Skin epidermis (tissue), 12 donors: ENCODE data around the gene C5orf63.
"Not testable (repeated sequence)": the region's sequence is repeated elsewhere in the genome, so short reads cannot be mapped to it uniquely, and the experiment has no call there.

Source experiments
- H3K27ac ChIP-seq, 21 experiments: fragments of 200-600 bp; sonication (generic) in 11 of 21; one replicate each; pipeline ENCODE4 v1.5.0; 2020; ENCODE audit warnings: mild to moderate bottlenecking in 3 of 21, inconsistent platforms in 2 of 21, moderate library complexity in 2 of 21
- H3K4me3 ChIP-seq, 7 experiments: fragments of 200-600 bp; sonication (generic) in 2 of 7; one replicate each; pipeline ENCODE4 v1.5.0; 2020; ENCODE audit warnings: inconsistent platforms in 2 of 7, mild to moderate bottlenecking in 2 of 7, moderate library complexity in 1 of 7

The C5orf63 gene

GRCh38 chr5:127077366-127077765 is 4.1 kb upstream of the C5orf63 start:
- Histone ChIP-seq H3K27ac (no peak overlapping the region), H3K4me3 (no peak overlapping the region)

DNA sequence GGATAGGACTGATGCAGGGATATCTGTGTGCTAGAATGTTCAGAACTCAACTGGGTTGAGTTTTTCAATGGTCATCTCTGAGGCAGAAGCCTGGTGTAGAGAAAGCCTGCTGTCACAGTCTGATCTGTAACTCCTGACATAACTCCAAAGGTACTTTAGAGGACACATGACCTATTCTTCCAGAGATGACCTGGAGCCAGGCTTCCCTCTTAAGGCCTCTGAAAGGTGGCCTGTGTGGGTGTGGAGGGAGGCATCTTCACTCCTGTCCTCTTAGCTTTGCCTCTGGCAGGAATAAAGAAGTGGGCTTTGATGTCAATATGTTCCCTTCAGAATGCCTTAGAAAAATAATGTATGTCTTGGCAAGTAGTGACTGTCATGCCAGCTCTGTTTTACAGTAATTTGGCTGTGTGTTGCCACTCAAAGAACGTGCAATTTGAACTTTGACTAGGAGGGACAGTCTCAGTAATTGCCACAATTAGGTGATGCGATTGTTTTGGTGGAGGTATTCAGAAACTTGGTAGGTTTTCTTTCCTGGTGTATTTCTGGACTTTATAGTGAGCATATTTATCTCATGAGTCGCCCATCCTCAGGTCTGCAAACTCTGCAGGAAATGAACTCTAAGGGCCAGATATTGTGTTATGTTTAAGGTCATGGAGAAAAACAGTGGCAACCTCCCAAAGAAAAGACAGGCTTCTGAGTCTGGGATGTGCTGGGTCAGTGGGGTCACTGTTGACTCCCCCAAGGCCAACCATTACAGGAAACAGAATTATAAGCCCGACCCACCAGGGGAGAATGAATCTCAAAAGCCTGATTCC is 3.2 kb upstream of the C5orf63 start:
- H3K4me3 ChIP-seq, result no peak overlapping the region
- H3K27ac ChIP-seq, result no peak overlapping the region

- H3K4me3 ChIP-seq, result no peak overlapping the region
Observed at GRCh38 chr5:127074466-127074865, 1.2 kb upstream of the C5orf63 start.

GRCh38 chr5:127070243-127070642 is 3.1 kb downstream of the C5orf63 start:
- no peak overlapping the region for H3K4me3 ChIP-seq
- H3K27ac ChIP-seq, result no peak overlapping the region

More at GRCh38 chr5:127074466-127074865, 1.2 kb upstream of the C5orf63 start:
- no peak overlapping the region for H3K27ac ChIP-seq

DNA sequence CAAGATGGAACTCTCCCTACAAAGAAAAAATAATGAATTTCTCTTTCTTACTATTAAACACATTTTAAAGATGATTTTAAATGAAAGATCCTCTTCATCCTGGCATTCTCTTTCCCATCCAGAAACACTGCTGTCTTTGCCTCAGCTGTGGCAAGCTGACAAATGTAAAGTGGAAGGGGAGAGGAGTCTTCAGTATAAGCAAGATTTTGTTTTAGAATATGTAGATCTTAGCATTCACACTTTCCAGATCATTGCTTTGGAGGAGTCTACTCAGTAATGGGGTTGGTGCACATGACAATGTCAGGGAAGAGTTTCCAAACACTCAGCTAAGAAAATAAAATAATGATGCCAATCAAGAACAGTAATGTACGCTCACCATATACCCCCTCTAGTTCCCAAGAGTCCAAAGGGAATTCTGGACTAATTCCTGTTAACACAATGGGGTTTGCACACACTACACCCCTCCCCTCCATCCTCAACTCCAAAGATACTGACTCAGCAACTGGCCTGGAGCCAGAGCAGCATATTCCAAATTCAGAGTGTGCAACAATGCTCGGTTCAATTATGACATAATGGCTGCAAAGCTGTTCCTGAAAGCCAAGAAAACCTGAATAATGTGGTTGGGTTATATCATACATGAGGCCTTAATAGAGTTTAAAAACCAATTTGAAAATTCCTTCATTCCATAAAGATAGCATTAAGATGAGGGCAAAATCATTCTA is 4.6 kb downstream of the C5orf63 start:
- Histone ChIP-seq H3K4me3 (no peak overlapping the region), H3K27ac (no peak overlapping the region)

GRCh38 chr5:127066721-127067120 is 6.6 kb downstream of the C5orf63 start:
- Histone ChIP-seq H3K27ac (no peak overlapping the region), H3K4me3 (no peak overlapping the region)

GRCh38 chr5:127064253-127064840 is 9.0 kb downstream of the C5orf63 start:
- Histone ChIP-seq H3K27ac (peak overlapping the region in 1 of 21 experiments; percentile 13), H3K4me3 (no peak overlapping the region)

GRCh38 chr5:127063257-127063913 is 9.9 kb downstream of the C5orf63 start:
- Histone ChIP-seq H3K27ac (no peak overlapping the region), H3K4me3 (no peak overlapping the region)

- no peak overlapping the region for H3K27ac ChIP-seq
- no peak overlapping the region for H3K4me3 ChIP-seq
Observed at GRCh38 chr5:127061956-127062355, 11.3 kb downstream of the C5orf63 start.

DNA sequence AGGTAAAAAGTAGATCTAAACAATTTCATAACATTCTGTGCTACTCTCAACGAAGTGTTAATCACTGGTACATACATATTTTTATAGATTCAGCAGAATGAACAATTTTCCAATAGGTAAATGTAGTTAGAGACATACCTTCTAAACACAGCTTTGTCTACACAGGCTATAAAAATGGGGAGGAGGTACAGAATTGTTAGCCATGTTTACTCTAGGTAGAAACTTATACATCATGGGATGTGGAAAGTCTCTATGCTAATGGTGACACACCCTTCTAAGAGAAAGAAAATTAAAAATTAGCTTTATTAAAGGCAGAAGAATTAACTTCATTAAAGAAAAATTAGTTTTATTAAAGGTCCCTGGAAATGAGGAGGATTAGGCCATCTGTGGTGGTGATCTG is 11.8 kb downstream of the C5orf63 start:
- no peak overlapping the region for H3K27ac ChIP-seq
- no peak overlapping the region for H3K4me3 ChIP-seq

DNA sequence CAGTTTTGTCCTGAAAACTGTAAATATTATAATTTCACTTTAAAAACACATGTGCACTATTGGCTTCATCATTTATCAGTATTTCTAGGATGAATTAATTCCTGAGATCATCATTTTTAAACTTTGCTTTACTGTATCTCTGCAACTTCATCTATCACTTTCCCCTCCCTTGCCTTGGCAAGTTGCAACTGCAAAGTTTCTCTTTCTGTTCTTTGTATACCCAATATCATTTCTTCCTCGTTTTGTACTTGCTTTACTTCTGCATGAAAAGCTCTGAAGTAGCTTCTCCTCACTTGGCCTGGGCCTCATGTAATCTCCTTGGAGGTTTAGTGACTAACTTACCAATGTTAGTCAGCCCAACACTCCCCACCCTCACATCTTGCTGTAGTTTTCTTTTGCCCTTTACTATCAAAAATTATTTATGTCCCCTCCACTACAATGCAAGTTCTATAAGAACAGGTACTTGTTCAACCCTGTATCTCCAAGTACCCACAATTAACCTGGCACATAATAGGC is 12.8 kb downstream of the C5orf63 start:
- no peak overlapping the region for H3K27ac ChIP-seq

GRCh38 chr5:127056896-127057295 is 16.4 kb downstream of the C5orf63 start:
- Histone ChIP-seq H3K4me3 (no peak overlapping the region), H3K27ac (no peak overlapping the region)

More for the DNA sequence above, 12.8 kb downstream of the C5orf63 start:
- H3K4me3 ChIP-seq, result no peak overlapping the region

DNA sequence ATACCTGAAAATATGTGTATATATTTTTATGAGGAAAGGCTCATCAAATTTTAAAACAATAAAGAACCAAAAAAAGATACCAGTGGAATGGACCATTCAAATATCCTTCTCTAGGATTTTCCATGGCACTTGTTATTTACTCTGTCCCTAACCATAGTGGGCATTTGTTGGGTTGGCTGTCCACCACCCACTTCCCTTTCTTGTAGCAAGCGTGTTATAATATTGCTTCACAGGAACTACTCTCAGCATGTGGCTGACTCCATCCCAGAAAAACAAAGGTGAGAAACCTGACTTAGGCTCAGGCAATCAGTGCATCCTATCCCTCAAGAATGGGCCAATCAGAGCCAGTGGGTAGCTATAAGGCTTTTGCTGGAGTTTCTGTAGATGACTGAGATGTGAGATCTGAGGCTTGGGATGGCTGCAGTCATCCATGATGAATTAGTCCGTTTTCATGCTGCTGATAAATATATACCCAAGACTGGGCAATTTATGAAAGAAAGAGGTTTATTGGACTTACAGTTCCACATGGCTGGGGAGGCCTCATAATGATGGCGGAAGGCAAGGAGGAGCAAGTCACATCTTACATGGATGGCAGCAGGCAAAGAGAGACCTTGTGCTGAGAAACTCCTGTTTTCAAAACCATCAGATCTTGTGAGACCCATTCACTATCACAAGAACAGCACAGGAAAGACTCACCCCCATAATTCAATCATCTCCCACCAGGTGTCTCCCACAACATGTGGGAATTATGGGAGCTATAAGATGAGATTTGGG is 17.2 kb downstream of the C5orf63 start:
- Histone ChIP-seq H3K27ac (no peak overlapping the region), H3K4me3 (no peak overlapping the region)

DNA sequence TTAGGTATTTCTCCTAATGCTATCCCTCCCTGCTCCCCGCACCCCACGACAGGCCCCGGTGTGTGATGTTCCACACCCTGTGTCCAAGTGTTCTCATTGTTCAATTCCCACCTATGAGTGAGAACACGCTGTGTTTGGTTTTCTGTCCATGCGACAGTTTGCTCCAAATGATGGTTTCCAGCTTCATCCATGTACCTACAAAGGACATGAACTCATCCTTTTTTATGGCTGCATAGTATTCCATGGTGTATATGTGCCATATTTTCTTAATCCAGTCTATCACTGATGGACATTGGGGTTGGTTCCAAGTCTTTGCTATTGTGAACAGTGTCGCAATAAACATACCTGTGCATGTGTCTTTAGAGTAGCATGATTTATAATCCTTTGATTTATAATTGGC is 19.8 kb downstream of the C5orf63 start:
- not testable (repeated sequence) for H3K27ac ChIP-seq, H3K4me3 ChIP-seq

DNA sequence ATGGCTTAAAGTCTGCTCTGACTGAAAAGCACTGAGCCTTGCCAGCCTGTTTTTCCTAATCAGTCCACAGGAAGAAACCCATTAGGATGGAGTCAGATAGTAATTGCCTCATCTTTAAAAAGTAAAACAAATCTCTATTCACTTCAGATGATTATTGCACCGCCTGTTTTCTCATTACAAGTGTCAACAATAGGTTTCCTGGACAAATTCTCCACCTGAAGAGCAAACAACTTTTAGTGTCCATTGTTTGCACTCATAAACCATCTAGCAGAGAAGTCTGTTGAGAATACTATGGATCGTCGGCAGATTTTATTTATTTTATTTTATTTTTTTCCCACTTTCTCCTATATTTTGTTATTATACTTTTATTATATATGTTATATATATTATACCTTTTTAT is 20.3 kb downstream of the C5orf63 start:
- Histone ChIP-seq H3K27ac (no peak overlapping the region), H3K4me3 (no peak overlapping the region)

DNA sequence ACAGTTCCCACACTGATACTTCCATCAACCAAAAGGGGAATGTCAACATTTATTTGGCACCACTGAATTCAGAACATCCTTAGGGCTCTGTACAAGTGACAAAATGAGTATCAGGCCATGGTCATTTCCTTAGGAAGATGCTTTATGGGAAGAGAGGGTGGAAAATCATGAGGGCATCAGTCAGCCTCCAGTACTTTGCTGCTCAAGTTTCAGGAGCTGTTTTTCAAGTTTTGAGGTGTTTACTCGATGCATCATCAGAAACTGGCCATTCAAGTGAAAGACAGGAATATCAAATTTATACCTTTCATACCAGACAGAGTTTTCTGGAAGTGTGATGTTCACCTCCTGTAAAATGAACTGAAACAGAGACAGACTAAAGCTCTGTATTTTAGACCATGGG is 21.7 kb downstream of the C5orf63 start:
- H3K27ac ChIP-seq, result no peak overlapping the region
- H3K4me3 ChIP-seq, result no peak overlapping the region

- no peak overlapping the region for H3K4me3 ChIP-seq
- H3K27ac ChIP-seq, result no peak overlapping the region
Observed at GRCh38 chr5:127046343-127047072, 26.8 kb downstream of the C5orf63 start.

DNA sequence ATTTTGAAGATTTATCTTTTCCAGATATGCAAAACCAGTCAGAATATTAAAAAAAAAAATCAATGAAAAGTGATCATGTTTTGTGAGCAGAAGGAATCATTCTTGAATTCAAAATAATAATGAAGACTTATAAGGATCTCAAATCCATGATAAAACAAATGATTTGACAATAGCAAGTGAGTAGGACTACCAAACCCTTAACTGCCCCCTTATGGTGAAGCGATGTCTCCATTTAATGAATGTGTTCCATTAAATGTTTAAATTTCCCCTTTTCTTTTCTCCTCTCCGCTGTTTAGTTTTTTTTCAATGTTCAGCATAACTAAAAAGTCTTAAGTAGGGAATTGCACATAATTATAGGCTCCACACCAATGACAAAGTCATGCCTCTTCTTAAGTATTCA is 30.7 kb downstream of the C5orf63 start:
- Histone ChIP-seq H3K4me3 (no peak overlapping the region), H3K27ac (no peak overlapping the region)

GRCh38 chr5:127041571-127041970 is 31.7 kb downstream of the C5orf63 start:
- no peak overlapping the region for H3K4me3 ChIP-seq

More at GRCh38 chr5:127041571-127041970, 31.7 kb downstream of the C5orf63 start:
- H3K27ac ChIP-seq, result peak overlapping the region in 6 of 21 experiments; percentile 11 to 72 (median 40)
